Activated naive CD8-positive, alpha-beta T cell (primary cell): ENCODE results near the gene AGTRAP.

Experiments
- H3K27ac Mint-ChIP-seq: one replicate; pipeline ENCODE4 v1.8.0; 2021; ENCODE audit warnings: mixed read lengths
- H3K27me3 Mint-ChIP-seq: one replicate; pipeline ENCODE4 v1.8.0; 2021; ENCODE audit warnings: mixed read lengths
- H3K36me3 Mint-ChIP-seq: one replicate; pipeline ENCODE4 v1.8.0; 2021; ENCODE audit warnings: mixed read lengths
- H3K4me1 Mint-ChIP-seq: one replicate; pipeline ENCODE4 v1.8.0; 2021; ENCODE audit warnings: low read depth, mixed read lengths
- H3K4me3 Mint-ChIP-seq: one replicate; pipeline ENCODE4 v1.8.0; 2021; ENCODE audit warnings: mild to moderate bottlenecking, mixed read lengths
- H3K9me3 Mint-ChIP-seq: one replicate; pipeline ENCODE4 v1.8.0; 2021; ENCODE audit warnings: low read depth, mixed read lengths

AGTRAP gene

DNA sequence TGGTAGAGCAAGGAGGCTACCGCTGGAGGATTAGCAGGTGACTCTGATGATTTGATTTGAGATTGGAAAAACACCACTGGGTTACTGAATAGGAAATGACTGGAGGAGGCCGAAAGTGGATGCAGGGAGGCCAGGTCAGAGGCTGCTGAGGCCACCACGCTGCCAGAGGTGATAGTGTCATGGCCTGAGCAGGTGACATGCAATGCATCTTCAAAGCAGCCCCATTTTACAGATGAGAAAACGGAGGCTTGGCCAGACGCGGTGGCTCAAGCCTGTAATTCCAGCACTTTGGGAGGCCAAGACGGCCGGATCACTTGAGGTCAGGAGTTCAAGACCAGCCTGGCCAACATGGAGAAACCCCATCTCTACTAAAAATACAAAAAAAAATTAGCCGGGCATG, 38.8 kb downstream of the AGTRAP start:
- Mint-ChIP-seq H3K36me3 (no peaks in the 10 kb centered on the region), H3K9me3 (no peaks in the 10 kb centered on the region), H3K27me3 (no peaks in the 10 kb centered on the region), H3K4me3 (no peak overlapping the region), H3K4me1 (no peaks in the 10 kb centered on the region), H3K27ac (no peak overlapping the region)

DNA sequence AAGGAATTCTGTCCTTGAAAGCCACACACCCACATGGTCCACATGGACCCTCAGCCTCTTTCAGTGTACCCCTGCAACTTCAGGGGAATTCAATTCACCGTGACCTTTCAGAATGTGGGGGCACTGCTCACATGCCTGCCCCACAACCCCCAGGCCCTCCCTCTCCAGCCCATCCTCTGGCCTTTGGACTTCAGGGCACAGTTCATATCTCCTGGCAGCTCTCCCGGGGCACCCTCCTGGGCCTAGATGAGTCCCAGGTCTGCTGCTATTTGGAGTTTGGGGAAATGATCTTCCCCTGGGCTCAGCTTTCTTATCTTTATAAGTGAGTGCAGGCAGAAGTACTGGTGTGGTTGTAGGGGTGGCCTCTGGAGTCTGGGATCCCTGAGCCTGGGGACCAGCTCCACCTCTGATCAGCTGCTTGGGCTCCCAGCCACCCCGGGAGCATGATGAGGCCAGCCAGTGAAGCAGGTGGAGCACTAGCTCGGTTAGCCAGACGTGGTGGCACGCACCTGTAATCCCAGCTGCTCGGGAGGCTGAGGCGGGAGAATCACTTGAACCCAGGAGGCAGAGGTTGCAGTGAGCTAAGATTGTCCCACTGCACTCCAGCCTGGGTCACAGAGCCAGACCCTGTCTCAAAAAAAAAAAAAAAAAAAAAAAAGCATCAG, 41.9 kb downstream of the AGTRAP start:
- Mint-ChIP-seq H3K36me3 (no peaks in the 10 kb centered on the region), H3K4me3 (no peak overlapping the region), H3K27ac (no peak overlapping the region), H3K4me1 (no peaks in the 10 kb centered on the region), H3K27me3 (no peaks in the 10 kb centered on the region), H3K9me3 (no peaks in the 10 kb centered on the region)

DNA sequence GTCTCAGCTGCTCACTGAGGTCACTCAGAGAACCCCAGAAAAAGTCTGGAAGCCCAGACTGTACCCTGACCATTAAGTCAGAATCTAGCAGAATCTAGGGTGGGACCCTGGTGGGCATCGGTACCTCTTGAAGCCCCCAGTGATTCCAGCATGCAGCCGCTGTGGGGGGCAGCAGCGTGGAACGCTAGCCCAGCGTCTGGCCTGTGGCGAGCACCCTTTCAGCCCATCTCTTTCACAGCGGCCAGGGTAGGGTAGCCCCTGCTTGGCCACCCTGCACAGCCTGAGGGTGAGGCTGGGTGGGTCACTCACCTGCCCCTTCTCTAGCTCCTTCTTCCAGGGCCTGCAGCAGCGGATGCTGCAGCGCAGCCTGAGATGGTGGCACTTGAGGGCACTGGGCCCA, 42.4 kb downstream of the AGTRAP start:
- H3K36me3 Mint-ChIP-seq: no peaks in the 10 kb centered on the region
- H3K27me3 Mint-ChIP-seq: no peaks in the 10 kb centered on the region
- H3K9me3 Mint-ChIP-seq: no peaks in the 10 kb centered on the region
- no peaks in the 10 kb centered on the region for H3K4me1 Mint-ChIP-seq
- no peak overlapping the region for H3K27ac Mint-ChIP-seq
- H3K4me3 Mint-ChIP-seq: no peak overlapping the region

DNA sequence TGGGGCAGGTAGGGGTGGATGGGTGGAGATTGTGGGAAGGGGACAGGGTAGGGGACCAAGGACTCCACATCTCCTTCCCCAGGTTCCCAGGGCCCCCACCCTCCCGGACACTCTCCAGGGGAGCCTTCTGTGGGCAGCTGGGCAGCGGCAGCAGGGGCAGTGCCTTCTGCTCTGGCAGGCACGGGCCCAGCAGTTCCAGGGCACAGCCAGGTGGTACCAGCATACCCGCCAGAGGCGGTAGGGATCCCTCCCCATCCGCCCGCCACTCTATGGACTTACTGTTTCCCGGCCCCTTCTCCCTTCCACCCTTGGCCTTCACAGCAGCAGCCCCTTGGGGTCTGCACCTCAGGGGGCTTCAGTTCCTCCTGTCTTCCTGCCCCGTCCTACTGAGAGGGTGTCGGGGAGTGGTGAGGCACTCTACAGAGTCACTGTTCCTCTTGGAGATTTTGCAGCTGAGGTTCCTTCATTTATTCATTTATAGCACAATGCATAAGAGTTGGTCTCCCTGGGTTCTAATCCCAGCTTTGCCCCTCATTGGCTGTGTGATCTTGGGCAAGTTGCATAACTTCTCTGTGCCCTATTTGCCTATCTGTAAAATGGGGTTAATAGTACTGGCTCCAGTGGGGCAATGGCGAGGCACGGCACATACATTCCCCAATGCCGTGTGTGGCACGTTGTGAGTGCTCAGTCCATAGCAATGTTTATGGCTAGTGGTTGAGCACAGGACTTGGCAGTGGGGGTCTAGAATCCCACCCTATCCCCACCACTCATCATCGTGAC, 43.1 kb downstream of the AGTRAP start:
- H3K36me3 Mint-ChIP-seq: no peaks in the 10 kb centered on the region
- no peaks in the 10 kb centered on the region for H3K27me3 Mint-ChIP-seq
- H3K27ac Mint-ChIP-seq: no peak overlapping the region
- H3K4me3 Mint-ChIP-seq: no peak overlapping the region
- H3K4me1 Mint-ChIP-seq: no peaks in the 10 kb centered on the region
- no peaks in the 10 kb centered on the region for H3K9me3 Mint-ChIP-seq

DNA sequence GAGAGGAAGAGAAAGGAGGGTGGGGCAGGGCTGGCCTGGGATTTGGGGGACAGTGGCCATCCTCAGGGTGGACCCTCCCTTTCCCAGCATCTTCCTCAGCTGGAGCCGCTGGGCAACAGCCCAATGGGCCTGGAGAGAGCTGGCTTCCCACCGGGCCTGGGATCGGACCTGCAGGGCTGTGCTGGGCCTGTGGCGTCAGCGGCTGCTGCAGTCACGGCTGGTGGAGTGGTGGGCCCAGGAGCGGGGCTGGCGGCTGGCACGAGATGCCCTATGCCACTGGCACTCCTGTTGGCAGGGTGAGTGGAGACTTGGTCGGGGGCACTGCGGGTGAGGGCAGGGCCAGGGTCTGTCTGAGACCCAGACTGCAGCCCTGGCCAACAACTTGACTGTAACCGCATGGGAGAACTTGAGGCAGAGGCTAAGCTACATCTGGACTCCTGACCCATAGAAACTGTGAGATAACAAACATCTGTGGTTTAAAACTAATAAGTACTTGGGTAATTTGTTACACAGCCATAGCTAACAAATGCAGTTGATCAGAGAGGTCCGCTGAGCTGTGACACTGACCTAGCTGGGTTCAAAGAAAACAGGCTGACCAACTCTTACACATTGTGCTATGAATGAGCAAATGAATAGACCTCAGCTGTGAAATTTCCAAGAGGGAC, 43.9 kb downstream of the AGTRAP start:
- no peaks in the 10 kb centered on the region for H3K4me1 Mint-ChIP-seq
- no peak overlapping the region for H3K4me3 Mint-ChIP-seq
- no peaks in the 10 kb centered on the region for H3K27me3 Mint-ChIP-seq
- no peaks in the 10 kb centered on the region for H3K36me3 Mint-ChIP-seq
- H3K27ac Mint-ChIP-seq: no peak overlapping the region
- no peaks in the 10 kb centered on the region for H3K9me3 Mint-ChIP-seq

DNA sequence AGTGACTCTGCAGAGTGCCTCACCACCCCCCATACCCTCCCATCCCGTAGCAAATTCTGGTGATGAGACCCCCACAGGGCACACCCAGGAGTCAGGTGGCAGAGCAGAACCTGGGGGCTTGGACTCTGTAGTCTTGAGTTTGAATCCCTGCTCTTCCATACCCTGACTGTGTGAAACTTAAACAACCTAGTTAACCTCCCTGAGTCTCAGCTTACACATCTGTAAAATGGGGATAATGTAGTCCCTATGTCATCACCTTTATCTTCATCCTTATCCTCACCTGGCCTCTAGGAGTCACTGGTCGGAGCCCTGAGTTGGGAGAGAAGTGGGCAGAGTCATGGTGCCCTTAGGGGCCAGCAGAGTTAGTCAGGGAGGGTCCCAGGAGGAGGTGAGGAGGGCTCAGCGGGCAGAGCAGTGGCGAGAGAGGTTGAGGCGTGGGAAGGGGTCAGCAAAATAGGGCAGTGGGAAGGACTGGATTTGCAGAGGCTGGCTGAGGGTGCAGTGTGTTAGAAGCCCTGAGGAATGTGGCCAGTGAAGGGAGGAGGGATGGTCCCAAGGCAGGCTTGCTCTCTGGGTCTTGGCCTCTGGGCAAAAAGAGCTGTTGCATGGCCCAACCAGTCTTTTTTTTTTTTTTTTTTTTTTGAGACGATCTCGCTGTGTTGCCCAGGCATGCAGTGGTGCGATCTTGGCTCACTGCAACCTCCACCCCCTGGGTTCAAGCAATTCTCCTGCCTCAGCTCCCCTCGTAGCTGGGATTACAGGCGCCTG, 44.6 kb downstream of the AGTRAP start:
- no peaks in the 10 kb centered on the region for H3K27me3 Mint-ChIP-seq
- H3K4me1 Mint-ChIP-seq: no peaks in the 10 kb centered on the region
- H3K27ac Mint-ChIP-seq: no peak overlapping the region
- H3K9me3 Mint-ChIP-seq: no peaks in the 10 kb centered on the region
- no peak overlapping the region for H3K4me3 Mint-ChIP-seq
- H3K36me3 Mint-ChIP-seq: no peaks in the 10 kb centered on the region

DNA sequence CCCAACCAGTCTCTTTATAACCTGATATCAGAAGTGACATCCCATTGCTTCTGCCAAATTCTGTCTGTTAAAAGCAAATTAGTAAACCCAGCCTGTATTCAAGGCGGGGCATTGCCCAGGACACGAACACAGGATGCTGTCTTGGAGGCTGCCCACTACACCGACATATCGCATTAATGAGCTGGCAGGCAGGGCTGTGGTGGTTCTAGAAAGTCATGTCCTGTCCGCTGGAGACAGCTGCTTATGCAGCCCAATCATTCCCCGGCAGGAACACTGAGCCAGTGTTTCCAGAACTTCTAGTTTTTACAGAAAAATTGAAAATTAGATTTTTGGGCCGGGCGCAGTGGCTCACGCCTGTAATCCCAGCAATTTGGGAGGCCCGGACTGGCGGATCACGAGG, 45.4 kb downstream of the AGTRAP start:
- Mint-ChIP-seq H3K9me3 (no peaks in the 10 kb centered on the region), H3K27ac (no peak overlapping the region), H3K27me3 (no peaks in the 10 kb centered on the region), H3K4me1 (peaks cover 2% of the 10 kb centered on the region), H3K4me3 (no peak overlapping the region), H3K36me3 (no peaks in the 10 kb centered on the region)

DNA sequence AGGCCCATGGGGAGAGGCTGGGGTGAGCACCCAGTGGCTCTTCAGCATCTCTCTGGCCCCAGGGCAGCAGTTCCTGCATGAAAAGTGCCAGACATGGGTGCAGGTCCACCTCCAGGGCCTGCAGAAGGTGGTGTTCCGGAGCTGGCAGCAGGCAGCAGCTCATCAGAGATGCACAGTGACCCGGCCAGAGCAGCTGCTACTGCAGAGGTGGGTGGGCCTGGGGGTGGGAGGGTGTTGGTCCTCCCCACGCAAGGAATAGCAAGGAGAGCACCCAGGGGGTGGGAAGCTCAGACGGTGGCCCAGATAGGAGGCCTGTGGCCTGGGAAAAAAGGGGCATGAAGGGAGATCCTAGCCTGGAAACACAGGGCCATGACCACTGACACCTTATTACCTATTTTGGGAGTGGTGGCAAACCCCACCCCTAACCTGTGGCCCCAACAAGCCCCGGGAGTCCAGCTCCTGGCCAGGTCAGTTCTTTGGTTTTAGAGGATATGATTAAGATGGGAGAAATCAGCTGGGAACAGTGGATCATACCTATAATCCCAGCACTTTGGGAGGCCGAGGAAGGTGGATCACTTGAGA, 46.3 kb downstream of the AGTRAP start:
- no peaks in the 10 kb centered on the region for H3K27me3 Mint-ChIP-seq
- H3K27ac Mint-ChIP-seq: no peak overlapping the region
- peaks cover 2% of the 10 kb centered on the region for H3K4me1 Mint-ChIP-seq
- H3K4me3 Mint-ChIP-seq: no peak overlapping the region
- H3K9me3 Mint-ChIP-seq: no peaks in the 10 kb centered on the region
- H3K36me3 Mint-ChIP-seq: no peaks in the 10 kb centered on the region

DNA sequence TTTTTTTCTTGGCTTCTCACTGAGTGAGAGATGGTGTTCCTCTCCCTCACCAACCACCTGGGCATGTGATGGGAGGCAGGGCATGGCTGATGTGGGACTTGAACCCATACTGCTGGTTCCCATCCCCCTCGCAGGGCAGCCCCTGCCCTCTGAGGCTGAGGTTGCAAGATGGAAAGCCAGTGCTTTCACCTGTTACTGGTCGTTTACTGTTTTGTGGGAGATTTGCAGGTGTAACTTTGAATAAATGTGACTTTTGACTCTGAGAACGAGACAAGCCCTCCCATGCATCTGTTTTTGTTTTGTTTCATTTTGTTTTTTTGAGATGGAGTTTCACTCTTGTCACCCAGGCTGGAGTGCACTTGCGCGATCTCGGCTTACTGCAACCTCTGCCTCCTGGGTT, 47.6 kb downstream of the AGTRAP start:
- H3K9me3 Mint-ChIP-seq: no peaks in the 10 kb centered on the region
- H3K27ac Mint-ChIP-seq: no peak overlapping the region
- peaks cover 2% of the 10 kb centered on the region for H3K4me1 Mint-ChIP-seq
- H3K27me3 Mint-ChIP-seq: no peaks in the 10 kb centered on the region
- no peaks in the 10 kb centered on the region for H3K36me3 Mint-ChIP-seq
- no peak overlapping the region for H3K4me3 Mint-ChIP-seq

DNA sequence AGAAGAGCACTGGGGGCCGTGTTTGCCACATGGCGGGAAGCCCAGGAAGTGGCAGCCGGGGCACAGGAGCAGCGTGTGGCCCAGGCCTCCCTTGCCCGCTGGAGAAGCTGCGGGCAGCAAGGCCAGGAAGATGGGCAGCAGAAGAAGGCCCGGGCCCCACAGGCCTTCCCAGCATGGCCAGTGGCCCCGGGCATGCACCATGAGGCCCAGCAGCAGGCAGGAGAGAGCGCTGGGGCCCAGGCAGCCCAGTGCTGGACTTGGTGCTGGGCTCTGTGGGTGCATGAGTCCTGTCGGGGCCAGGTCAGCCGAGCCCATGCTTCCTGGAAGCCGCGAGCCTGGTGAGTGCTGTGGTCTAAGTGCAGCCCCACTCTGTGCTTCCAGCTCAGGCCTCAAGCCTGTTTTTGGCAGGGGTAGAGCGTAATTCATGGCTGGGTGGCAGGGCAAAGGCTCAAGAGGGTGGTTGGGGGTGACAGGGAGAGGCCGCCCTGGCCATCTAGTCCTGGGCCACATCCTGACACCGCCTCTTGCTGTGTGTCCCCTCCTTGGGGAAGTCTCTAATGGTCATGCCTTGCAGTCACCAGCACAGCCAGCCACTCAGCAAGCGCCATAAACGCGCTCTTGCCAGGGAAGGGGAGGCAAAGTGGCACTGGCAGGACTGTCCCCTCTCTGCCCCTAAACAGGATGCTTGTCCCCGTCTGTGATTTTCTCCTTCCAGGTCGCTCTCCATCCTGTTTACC, 48.5 kb downstream of the AGTRAP start:
- no peaks in the 10 kb centered on the region for H3K9me3 Mint-ChIP-seq
- H3K27ac Mint-ChIP-seq: no peak overlapping the region
- no peak overlapping the region for H3K4me3 Mint-ChIP-seq
- H3K27me3 Mint-ChIP-seq: no peaks in the 10 kb centered on the region
- H3K4me1 Mint-ChIP-seq: peaks cover 2% of the 10 kb centered on the region
- H3K36me3 Mint-ChIP-seq: no peaks in the 10 kb centered on the region

DNA sequence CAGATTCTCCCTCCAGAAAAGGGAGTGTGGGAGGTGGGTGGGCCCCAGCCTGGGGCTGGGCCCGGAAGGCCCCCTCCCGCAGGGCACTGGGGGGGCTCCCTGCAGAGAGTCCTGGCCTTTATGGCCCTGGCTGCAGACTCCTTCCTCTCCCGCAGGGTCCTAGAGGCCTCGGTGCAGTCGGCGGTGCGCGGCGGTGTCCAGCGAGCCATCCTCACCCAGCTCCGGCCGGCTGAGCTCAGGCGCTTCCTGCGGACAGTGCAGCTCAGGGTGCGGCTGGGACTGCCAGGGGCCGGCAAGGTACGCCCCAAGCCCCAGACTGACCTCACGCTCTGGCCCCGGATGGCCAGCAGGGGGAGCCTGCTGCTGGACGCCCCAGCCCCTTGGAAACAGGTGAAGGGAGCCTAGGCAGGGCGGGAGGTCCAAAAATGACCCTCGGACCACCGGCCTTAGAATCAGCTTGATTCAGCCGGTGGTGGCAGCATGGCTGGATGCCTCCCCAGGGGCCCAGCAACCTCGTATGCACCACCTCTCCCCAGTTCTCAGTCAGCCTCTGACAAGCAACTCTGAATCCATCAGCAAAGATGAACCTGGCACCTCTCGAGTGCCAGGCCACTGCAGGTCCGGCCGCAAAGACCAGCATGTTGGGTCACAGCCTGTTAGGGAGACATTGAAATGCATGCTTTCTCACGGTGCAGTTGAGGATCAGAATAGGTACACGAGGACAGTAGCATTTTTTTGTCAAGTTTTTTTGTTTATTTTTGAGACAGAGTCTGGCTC, 49.2 kb downstream of the AGTRAP start:
- Mint-ChIP-seq H3K36me3 (no peaks in the 10 kb centered on the region), H3K9me3 (no peaks in the 10 kb centered on the region), H3K4me3 (no peak overlapping the region), H3K27me3 (no peaks in the 10 kb centered on the region), H3K27ac (no peak overlapping the region), H3K4me1 (peaks cover 2% of the 10 kb centered on the region)

DNA sequence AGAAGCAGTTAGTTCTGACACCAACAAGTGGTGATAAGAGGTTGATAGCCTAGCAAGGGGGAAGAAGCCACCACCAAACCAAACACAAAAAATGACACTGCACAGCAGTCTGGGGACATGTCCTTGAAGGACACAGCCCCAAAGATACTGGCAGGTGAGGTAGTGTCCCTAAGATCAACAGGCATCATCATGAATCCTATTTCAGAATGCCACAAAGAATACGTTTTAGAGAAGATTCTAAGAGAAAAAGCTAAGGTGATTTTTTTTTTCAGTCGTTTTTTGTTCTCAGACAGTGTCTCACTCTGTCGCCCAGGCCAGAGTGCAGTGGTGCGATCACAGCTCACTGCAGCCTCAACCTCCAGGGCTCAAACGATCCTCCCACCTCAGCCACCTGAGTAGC, 50.2 kb downstream of the AGTRAP start:
- H3K4me3 Mint-ChIP-seq: no peak overlapping the region
- H3K4me1 Mint-ChIP-seq: peaks cover 2% of the 10 kb centered on the region
- H3K27me3 Mint-ChIP-seq: no peaks in the 10 kb centered on the region
- no peaks in the 10 kb centered on the region for H3K36me3 Mint-ChIP-seq
- no peak overlapping the region for H3K27ac Mint-ChIP-seq
- no peaks in the 10 kb centered on the region for H3K9me3 Mint-ChIP-seq

DNA sequence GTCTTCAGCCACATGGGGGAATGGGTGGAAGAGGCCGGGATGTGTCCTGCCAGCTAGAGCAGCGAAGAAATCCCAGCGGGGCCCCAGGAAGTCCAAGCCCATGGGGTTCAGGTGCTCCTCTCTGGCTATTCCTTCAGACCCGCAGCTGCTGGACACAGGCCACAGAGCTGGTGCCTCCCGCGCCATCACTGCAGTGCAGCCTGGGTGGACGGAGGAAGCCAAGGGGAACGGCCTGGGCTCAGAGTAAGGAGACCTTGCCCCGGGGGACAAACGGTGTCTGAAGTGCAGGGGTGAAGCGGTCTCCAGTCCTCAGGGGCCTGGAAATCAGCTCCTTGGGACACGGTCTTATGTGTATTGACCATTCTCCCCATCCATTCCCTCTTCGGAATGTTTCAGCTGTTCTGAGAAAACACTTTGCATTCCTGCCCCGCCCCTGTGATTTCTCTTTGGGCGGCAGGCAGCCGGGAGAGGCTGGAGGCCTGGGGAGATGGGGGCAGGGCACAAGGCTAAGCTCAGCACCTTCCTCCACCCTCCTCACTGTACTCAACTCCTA, 51.4 kb downstream of the AGTRAP start:
- Mint-ChIP-seq H3K9me3 (no peaks in the 10 kb centered on the region), H3K4me1 (peaks cover 2% of the 10 kb centered on the region)

More for the DNA sequence above, 51.4 kb downstream of the AGTRAP start:
- Mint-ChIP-seq H3K36me3 (no peaks in the 10 kb centered on the region), H3K27ac (no peak overlapping the region), H3K27me3 (no peaks in the 10 kb centered on the region), H3K4me3 (no peak overlapping the region)
